COR-L47 (cell line): ENCODE measurements around the gene PCBP3.
"Not testable (repeated sequence)": the region's sequence is repeated elsewhere in the genome, so short reads cannot be mapped to it uniquely, and the experiment has no call there.

Source experiments
- DNase-seq: peaks from one replicate; lab custom pipeline; 2025; lab: John Stamatoyannopoulos, UW

Gene PCBP3

DNA sequence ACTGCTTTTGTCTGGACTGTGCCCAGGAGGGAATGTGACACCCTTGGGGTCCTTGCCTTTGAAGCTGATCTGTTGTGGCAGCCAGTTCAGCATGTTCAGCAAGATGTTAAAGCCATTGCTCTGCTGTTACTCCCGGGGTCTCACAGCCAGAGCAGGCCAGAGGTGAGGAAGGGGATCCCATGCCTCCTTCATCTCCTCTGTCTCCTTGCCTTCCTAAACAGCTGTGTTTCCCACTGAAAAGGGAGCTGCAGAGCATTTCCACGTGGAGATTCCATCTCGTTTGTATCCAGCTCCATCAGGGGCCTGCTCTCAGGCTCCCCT lies 202.2 kb downstream of the PCBP3 start:
- no peak for DNase-seq

DNA sequence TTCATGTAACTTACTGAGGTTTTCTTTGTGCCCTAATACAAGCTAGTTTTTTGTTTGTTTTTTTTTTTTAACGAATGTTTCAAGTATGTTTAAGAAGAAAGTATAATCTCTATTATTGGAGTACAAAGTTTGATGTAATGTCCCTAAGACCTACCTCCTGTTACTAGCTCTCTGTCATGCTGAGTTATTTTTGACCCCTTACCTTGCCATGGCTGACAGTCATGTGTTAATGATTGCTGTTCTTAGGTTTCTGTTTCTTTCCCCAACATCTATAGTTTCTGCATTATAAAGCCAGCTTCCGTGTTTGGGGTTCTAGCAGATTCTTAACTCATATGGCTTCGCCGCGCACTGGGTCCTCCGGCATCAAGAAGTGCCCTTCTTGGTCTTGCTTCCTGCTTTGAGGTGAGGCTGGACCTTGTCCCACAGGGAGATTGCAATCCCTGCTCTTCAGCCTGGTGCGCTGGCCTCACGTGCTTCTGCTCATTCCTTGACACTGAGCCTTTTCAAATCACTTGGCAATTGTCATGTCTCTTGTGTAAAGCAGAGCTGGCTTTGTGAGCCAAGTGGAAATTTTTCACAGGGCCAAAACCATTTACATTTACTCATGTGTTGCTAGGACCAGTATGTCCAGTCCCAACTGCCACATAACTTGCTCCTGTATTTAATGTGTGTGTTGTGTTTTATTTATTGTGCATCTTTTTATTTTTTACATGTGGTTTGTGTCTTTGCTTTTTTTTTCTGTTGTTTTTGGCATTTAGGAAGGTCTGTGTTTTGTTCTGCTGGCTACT lies 203.0 kb downstream of the PCBP3 start:
- DNase-seq = no peak

DNA sequence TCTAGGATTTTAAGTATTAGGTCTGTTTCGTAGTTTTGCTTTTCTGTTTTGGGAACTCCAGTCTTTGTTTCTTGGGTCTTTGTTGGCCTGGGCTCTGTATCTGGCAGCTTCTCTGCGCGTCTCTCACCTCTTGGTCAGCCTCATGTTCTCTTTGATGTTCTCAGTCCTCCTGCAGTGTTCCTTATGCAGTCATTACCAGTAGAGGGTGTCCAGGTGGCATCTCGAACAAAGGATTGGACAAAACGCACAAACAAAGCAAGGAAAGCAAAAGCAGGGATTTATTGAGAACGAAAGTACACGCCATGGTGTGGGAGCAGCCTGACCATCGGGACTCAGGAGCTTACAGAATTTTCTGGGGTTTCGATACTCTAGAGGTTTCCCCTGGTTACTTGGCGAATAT lies 204.3 kb downstream of the PCBP3 start:
- no peak for DNase-seq

DNA sequence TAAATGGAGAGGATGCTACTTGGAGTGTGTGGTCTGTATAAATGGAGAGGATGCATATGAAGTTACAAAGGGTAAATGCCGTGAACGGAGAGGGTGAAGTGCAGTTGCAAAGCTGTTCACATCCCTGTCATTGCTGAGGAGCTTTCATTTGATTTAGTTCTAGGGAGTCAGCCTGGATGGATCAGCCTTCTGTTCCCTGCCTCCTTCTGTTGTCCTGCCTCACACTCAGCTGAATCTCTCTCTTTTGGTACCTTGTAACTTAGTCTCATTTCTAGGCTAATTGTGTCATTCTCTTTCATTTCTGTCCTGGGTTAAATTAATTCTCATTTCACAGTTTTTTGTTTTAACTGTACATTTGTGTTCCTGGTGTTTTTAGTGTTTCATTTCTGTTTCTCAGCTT lies 204.8 kb downstream of the PCBP3 start:
- no peak for DNase-seq

DNA sequence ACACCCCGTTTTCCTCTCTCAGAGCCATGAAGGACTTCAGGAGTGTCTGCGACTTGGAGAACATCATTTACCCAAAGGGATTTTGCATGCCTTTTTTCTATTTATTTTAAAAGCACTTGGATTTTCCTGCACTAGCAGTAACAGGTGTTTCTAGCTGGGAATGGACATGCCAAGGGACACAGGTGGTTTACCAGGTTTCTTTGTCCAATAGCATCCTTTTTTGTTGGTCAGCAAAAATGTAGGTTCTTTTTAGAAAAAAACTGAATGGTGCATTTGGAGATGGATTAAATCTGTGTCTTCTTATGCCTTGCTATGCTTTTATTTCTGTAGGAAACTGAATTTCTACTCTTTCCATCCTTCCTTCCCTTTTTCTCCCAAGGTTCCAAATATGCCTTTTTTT lies 205.3 kb downstream of the PCBP3 start:
- no peak for DNase-seq

DNA sequence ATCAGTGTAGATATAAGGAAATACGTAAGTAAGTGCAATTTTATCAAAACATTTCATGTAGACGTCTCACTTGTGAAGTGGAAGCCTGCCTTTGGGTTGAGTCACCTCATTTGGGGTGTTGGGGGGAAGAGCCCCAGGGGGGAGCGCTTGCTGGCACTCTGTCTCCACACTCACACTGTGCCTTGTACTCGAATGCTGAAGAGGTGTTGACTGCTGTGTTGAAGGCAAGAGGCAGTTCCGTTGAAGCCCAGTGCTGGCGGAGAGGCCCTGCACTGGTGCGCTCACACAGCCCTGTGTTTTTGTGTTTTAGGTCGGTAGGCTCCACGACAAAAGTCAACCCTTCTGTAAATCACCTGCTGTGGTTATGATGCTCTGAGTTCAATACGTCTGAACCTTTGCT lies 206.1 kb downstream of the PCBP3 start:
- DNase-seq = no peak

DNA sequence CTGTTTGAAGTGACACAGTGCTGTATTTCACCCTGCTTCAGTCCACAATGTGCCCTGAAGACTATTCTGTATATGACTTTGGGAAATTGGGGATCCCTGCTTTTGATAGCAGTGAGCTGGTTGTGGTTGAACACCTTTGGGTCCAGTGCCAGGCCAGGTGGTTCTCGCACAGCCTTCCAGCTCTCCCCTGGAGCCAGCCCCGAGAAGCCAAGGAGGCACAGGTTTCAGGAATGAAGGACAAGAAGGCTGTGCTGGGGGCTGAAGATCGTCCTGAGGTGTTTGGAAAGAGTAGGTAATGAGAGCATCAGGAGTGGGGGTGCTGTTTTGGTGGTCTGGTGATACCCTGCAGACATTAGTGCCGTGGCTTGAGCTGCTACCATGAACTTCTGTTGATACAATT lies 206.7 kb downstream of the PCBP3 start:
- DNase-seq = no peak

DNA sequence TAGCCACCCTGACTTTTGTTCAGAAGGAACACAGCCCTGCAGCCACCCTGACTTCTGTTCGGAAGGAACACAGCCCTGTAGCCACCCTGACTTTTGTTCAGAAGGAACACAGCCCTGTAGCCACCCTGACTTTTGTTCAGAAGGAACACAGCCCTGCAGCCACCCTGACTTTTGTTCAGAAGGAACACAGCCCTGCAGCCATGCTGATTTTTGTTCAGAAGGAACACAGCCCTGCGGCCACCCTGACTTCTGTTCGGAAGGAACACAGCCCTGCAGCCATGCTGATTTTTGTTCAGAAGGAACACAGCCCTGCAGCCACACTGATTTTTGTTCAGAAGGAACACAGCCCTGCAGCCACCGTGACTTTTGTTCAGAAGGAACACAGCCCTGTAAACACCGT lies 208.9 kb downstream of the PCBP3 start:
- DNase-seq = not testable (repeated sequence)

DNA sequence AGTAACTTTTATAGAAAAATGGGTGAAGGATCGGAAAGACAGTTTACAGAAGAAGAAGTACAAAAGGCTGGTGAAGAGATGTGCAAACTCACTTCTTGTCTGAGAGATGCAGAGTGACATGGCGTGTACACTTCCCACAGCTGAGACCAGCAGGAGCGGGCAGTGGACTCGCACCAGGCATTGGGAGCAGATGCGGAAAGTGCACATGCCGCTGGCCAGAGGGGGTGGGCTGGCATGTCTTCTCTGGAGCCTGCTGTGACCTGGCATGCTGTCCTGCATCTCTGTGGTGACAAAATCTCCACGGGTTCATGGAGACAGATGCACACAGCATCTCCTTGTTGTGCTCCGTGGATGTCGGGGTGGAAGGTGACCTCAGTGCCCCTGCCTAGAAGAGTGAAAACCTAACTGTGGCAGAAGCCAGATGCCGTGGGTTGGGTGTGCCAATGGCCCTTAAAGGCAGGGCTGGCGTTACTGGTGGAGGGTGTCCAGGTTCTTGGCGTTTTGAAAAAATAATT lies 209.4 kb downstream of the PCBP3 start:
- DNase-seq = no peak

DNA sequence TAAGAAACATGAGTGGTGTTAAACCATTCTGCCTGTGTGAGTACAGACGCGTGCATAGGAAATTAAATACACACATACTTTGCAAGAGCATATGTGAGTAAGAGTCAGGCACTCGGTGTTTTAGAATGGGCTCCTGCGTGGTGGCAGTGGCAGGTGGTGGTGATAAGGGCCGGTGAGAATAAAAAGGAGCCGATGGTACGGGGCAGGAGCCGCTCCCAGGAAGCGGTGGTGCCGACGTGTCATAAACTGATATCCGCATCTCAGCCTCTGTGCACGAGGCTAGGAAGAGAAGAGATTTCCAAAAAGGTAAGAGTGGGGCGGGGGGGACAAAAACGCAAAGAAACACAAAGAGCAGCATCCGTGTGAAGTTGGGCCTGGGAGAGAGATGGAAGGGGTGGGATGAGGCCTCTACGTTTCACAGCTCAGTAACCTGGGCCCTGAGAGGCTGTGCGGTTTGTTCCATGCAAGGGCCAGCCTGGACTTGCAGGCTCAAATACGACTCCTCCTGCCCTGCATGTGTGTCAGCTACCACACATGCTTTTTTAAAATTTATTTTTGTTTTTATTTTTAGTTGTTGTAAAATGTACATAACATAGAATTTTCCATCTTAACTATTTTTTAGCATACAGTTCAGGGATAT lies 210.3 kb downstream of the PCBP3 start:
- no peak for DNase-seq

DNA sequence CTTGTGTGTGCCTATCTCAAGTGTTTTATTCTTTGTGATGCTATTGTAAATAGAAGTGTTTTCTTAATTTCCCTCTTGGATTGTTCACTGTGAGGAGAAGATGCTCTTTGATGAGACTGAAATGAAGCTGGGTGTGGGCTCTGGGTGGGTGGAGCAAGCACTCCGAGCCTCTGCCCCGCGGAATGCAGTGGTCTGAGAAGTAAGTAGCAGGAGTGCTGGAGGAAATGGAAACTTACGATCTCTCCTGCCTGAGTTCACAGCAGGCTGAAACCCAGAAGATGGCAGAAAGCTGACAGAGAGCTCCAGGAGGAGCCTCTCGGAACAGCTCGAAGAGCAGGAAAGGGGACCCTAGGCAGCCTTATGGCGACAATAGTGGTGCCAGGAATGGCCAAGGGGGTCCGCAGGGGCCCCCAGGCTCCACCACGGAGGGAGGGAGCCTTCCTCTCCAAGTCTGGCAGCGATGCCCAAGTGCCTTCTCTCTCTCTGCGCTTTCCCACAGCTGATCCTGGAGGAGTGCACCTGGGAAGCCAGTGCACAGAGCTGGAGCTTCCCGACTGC lies 211.2 kb downstream of the PCBP3 start:
- DNase-seq = no peak

DNA sequence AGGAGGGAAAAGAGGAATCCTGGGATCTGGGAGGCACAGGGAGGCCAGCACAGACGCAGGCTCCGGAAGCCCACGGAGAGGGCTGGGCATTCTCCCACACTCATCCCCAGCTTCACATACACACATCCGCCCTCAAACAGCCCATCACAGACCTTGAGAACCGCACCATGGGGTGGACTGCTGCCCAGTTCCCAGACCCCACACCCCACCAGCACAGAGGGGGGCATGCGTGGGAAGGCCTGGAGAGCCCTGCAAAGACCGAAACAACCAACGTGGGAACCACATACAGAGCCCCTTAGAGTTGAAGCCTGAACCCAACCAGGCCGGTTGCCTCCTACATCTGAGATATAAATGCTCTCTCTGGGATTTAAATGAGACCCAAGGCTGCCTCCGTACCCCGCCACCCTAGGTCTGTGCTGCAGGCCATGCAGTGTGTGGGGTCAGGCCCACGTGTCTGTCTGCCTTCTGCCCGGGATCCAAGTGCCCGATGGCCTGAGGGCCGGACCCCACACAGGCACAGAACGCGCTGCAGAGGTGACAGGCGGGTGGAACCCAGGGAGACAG lies 211.8 kb downstream of the PCBP3 start:
- no peak for DNase-seq

DNA sequence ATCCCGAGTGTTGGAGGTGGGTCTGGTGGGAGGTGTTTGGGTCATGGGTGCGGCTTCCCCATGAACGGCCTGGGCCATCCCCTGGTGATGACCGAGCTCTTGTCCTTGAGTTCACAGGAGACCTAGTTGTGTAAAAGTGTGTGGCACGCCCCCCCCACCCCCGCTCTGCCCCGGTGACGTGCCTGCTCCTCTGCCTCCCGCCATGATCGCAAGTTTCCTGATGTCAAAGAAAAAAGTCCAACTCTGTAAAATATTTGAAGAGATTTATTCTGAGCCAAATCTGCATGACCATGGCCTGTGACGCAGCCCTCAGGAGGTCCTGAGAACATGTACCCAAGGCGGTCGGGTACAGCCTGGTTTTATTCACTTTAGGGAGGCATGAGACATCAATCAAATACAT lies 212.9 kb downstream of the PCBP3 start:
- DNase-seq = no peak

DNA sequence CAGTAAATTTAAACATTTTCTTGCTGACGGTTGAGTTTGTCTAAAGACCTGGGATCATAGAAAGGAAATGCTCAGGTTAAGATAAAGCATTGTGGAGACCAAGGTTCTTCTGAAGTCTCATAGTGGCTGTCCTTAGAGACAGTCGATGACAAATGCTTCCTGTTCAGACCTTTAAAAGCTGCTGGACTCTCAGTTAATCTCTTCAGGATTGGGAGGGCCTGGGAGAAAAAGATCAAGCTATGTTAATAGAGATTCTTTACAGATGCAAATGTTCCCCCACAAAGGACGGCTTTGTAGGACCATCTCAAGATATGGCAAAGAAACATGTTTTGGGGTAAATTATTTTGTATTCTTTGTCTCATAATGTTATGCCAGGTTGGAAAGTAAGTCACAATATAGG lies 213.4 kb downstream of the PCBP3 start:
- no peak for DNase-seq

DNA sequence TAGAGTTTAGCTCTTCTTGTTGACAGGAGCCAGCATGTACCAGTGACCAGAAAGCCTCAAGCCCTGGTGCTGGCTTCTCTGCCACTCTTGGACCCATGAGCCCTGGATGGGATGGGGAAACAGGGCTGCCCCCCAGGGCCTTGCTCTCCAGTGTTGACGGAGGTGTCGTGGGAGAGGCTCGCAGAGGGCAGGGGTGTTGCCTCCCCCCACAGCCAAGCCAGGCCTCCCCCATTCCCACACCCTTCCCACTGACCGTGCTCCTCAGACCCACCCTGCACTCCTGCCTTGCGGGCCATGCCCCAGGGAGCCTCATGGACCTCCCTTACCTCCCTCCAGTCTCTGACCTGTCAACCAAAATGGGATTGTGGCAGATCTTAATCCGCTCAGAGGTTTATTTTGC lies 214.2 kb downstream of the PCBP3 start:
- no peak for DNase-seq

DNA sequence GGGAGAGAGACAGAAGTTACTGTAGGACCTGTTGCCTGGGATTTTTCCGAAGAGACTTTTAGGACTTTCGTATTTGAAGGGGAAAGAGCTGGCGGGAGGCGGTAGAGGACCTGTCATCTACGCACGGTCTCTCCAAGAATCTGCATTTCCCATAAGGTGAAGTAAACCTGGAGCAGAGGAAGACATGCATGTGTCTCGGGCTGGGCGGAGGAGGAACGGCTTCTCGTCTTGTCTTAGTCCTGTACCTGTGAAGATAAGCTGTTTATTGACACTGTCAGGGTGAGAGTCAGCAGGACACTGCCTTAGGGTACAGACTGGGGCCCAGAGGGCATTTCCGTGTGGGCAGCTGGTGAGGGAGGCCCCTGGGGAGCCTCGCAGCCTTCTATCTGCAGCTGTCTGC lies 214.7 kb downstream of the PCBP3 start:
- DNase-seq = no peak

DNA sequence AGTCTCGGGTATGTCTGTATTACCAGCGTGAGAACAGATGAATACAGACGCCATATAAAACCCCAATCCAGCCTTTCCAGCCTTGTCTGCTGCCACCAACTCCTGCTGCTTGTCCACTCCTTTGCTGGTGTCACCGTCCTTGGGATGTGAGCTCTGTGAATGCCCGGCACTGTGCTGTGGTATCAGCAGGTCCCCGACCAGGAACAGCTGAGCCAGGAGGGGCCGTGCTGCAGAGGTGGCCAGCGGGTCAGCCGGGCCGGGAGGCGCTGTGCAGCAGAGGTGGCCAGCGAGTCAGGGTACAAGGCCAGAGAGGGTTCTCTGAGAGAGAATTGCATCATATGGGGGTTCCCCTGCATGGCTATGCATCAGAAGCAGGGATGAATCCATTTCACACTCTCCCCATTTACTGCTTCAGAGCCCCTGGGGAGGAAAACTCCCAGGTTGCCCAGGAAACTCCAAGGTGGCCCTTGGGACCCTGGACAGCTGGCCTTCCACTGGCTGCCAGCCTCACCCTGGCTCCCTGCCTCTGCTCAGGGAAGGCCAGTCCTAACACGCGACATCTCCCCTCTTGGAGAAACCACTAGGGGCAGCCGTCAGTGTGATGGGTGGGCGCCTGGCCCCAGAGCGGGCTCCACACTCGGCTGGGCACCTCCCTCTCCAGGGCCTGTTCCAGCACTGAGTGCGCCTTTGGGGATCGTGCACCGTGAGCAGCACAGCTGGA lies 215.7 kb downstream of the PCBP3 start:
- no peak for DNase-seq

DNA sequence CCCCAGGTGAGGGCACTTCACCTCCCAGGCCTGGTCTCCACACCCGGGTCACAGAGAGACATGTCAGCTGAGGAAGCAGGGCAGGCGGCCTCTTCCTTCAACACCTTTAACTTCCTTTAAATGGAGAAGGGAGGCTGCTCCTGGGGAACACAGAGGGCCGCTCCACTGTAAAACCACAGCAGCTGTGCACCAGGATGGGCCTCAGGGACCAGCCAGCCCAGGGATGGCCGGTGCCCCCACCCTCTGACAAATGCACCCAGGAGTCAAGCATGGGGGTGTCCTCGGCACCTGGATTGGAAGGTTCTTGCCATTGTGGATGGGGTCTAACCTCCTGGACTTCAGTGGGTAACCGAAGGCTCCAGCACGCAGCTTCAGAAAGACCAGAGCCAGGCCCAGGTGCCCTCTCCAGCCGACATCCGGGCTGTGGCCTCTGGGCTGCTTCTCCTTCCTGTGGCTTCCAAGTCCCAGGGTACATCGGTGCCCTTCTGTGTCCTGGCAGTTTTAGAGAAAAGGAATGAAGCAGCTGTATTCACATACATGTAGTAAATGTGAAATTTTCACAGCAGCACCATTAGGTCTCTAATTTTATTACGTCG lies 216.3 kb downstream of the PCBP3 start:
- DNase-seq = no peak

DNA sequence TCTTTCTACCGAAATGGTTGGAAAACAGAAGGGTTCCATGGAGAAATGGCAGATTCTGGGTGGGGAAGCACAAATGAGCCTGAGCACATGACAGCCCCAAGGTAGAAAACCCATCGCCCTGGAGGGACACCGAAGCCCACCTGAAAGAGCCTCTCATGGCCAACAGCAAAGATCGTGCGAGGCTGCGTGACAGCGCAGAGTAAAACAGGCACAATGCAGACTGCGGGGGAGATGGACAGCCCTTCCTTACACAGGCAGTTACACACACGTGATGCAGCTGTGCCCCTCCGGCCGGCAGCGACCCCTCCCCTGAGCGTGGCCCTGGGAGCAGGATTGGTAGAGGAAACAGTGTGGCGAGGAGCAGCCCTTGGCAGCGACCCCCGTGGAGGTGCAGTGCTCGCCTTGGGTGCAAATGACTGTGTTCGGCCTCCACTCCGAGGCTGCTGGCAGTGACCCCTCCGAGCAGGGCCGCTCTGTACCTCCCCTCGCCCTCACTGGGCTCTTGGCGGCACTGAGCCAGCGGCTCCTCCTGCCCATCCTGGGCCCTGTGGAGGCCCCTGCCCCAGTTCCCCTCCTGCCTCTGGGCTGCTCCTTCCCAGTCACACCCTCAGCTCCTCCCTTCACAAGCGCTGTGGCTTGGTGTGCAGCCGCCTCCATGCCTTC lies 217.1 kb downstream of the PCBP3 start:
- DNase-seq = no peak

DNA sequence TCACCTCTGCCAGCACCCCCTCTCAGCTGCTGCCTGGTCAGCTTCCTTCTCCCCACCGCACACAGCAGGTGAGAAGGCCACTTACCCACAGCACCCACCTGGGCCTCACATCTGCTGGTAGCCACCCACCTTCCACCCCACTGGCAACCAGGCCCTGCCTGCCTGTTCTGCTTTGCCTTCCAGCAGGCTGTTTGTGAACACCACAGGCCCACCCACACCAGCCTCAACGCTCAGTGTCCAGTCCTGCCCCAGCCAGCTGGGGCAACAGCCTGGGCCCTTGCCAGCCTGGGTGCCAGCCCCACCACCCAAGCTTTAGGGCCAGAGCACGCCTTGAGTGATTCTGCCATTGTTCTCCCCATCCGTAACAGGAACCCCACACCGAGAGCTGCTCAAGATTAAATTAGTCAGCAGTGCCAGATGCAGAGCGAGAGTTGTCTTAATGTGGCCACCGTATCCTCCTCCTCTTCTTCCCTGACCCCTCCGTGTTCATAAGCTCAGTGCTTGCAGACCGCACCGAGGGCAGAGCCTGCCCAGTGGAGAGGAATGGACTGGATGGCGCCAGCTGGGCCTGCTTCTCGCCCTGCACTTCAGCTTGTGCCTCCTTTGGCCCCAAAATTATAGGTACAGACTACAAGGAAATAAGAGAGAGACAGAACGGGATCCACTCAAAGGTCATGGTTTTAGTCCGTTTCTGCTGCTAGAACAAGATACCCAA lies 217.8 kb downstream of the PCBP3 start:
- no peak for DNase-seq
